Left ventricle myocardium inferior (tissue), 1 donor: ENCODE results near the gene PRKCQ. TPM values are rescaled to one million over a fixed set of nuclear protein-coding genes. Genes with fewer than 3 reads are reported as not detected.

Experiments
- DNase-seq: peaks from one replicate; pipeline ENCODE4 v3.0.0-alpha.2; 2020
- H3K27ac ChIP-seq: fragments of 200-600 bp; replicated peaks from 2 replicates; pipeline ENCODE4 v1.8.0; 2021
- H3K27me3 ChIP-seq: fragments of 200-600 bp; 2 replicates; pipeline ENCODE4 v1.8.0; 2021; ENCODE audit warnings: low read depth
- H3K36me3 ChIP-seq: fragments of 200-600 bp; 2 replicates; pipeline ENCODE4 v1.8.0; 2021
- H3K4me1 ChIP-seq: fragments of 200-600 bp; 2 replicates; pipeline ENCODE4 v1.8.0; 2021
- H3K4me3 ChIP-seq: fragments of 200-600 bp; 2 replicates; pipeline ENCODE4 v1.8.0; 2021; ENCODE audit warnings: mild to moderate bottlenecking, moderate library complexity
- H3K9me3 ChIP-seq: fragments of 200-600 bp; replicated peaks from 2 replicates; pipeline ENCODE4 v1.8.0; 2021
- CTCF ChIP-seq: fragments of 200-600 bp; IDR thresholded peaks from 2 replicates; pipeline ENCODE4 v1.8.0; 2021; ENCODE audit warnings: antibody characterized with exemption, mild to moderate bottlenecking, borderline replicate concordance
- intact Hi-C: fragments of 100-400 bp; cut with micrococcal nuclease; formaldehyde crosslinking; loops from one replicate; pipeline ENCODE4 v1.11.0; 2022
- total RNA-seq: library from RNA; stranded (reverse); fragmentation: NEBNext Ultra II Directional; extraction: Animal tissue kit (Norgen Biotek cat#: 25700); gene quantifications from one replicate; pipeline ENCODE4 v1.2.1, GENCODE V29; 2021
- donor health status: DM: no; HTN: yes; CAD: no; lungs with severe emphysema.

PRKCQ gene
- total RNA-seq, 1 donor from 2014 or later: 0.16 TPM

- TF ChIP-seq CTCF: no peak
- Histone ChIP-seq H3K27ac (no peak overlapping the region), H3K4me3 (no peak overlapping the region), H3K36me3 (no peaks in the 10 kb centered on the region), H3K4me1 (no peaks in the 10 kb centered on the region), H3K9me3 (no peaks in the 10 kb centered on the region), H3K27me3 (peaks cover 18% of the 10 kb centered on the region)
- DNase-seq: no peak
- intact Hi-C loops: no loop called here
Observed at GRCh38 chr10:6426317-6426716, 153.8 kb downstream of the PRKCQ start.

GRCh38 chr10:6423413-6424170 lies 156.5 kb downstream of the PRKCQ start:
- DNase-seq: no peak
- H3K4me1 ChIP-seq: no peaks in the 10 kb centered on the region
- no peaks in the 10 kb centered on the region for H3K9me3 ChIP-seq
- intact Hi-C loops: no loop called here
- peaks cover 26% of the 10 kb centered on the region for H3K27me3 ChIP-seq
- no peak overlapping the region for H3K27ac ChIP-seq
- no peak overlapping the region for H3K4me3 ChIP-seq
- no peak for TF ChIP-seq CTCF
- no peaks in the 10 kb centered on the region for H3K36me3 ChIP-seq

- no peak for DNase-seq
- H3K36me3 ChIP-seq: no peaks in the 10 kb centered on the region
- no peak overlapping the region for H3K27ac ChIP-seq
- no peak overlapping the region for H3K4me3 ChIP-seq
- H3K27me3 ChIP-seq: peaks cover 32% of the 10 kb centered on the region
- no peak for TF ChIP-seq CTCF
- intact Hi-C loops: no loop called here
- H3K4me1 ChIP-seq: no peaks in the 10 kb centered on the region
- H3K9me3 ChIP-seq: no peaks in the 10 kb centered on the region
Observed at GRCh38 chr10:6423004-6423403, 157.1 kb downstream of the PRKCQ start.

GRCh38 chr10:6418613-6419216 lies 161.4 kb downstream of the PRKCQ start:
- no peak for TF ChIP-seq CTCF
- Histone ChIP-seq H3K4me3 (no peak overlapping the region), H3K27ac (no peak overlapping the region), H3K9me3 (no peaks in the 10 kb centered on the region), H3K27me3 (peaks cover 38% of the 10 kb centered on the region), H3K36me3 (no peaks in the 10 kb centered on the region), H3K4me1 (no peaks in the 10 kb centered on the region)
- DNase-seq: no peak
- intact Hi-C loops: no loop called here

GRCh38 chr10:6418167-6418566 lies 161.9 kb downstream of the PRKCQ start:
- Histone ChIP-seq H3K4me3 (no peak overlapping the region), H3K27ac (no peak overlapping the region), H3K36me3 (no peaks in the 10 kb centered on the region), H3K9me3 (no peaks in the 10 kb centered on the region), H3K27me3 (peaks cover 38% of the 10 kb centered on the region), H3K4me1 (no peaks in the 10 kb centered on the region)
- no peak for DNase-seq
- no peak for TF ChIP-seq CTCF
- intact Hi-C loops: no loop called here
